NK-92 treated with Interleukin-12 subunit alpha and Interleukin-12 subunit beta, amount 100 ng/mL, for 24 hours (cell line): Measurements from ENCODE around the gene HERC2.
"Not testable (repeated sequence)": the region's sequence is repeated elsewhere in the genome, so short reads cannot be mapped to it uniquely, and the experiment has no call there.

Experiments used
- DNase-seq: peaks from one replicate; lab custom pipeline; 2025; lab: John Stamatoyannopoulos, UW

The HERC2 gene

GRCh38 chr15:28131400-28131799 is 190.6 kb downstream of the HERC2 start:
- no peak for DNase-seq

GRCh38 chr15:28130651-28131050 is 191.3 kb downstream of the HERC2 start:
- DNase-seq, result no peak

GRCh38 chr15:28129231-28129848 is 192.6 kb downstream of the HERC2 start:
- no peak for DNase-seq

GRCh38 chr15:28128031-28128430 is 193.9 kb downstream of the HERC2 start:
- DNase-seq, result no peak

GRCh38 chr15:28127036-28127435 is 194.9 kb downstream of the HERC2 start:
- no peak for DNase-seq

- DNase-seq, result no peak
Measured at GRCh38 chr15:28125673-28126651, 196.0 kb downstream of the HERC2 start.

- no peak for DNase-seq
Measured at GRCh38 chr15:28124841-28125240, 197.1 kb downstream of the HERC2 start.

GRCh38 chr15:28123408-28124023 is 198.5 kb downstream of the HERC2 start:
- DNase-seq, result peak; percentile 36

- DNase-seq, result no peak
Measured at GRCh38 chr15:28122038-28122949, 199.7 kb downstream of the HERC2 start.

- DNase-seq, result not testable (repeated sequence)
Measured at GRCh38 chr15:28121577-28121976, 200.4 kb downstream of the HERC2 start.

- DNase-seq, result no peak
Measured at GRCh38 chr15:28120359-28120640, 201.7 kb downstream of the HERC2 start.

- DNase-seq, result no peak
Measured at GRCh38 chr15:28118531-28118930, 203.4 kb downstream of the HERC2 start.

GRCh38 chr15:28118083-28118482 is 203.9 kb downstream of the HERC2 start:
- DNase-seq, result no peak

GRCh38 chr15:28117432-28117990 is 204.5 kb downstream of the HERC2 start:
- DNase-seq, result no peak

- no peak for DNase-seq
Measured at GRCh38 chr15:28116521-28117431, 205.2 kb downstream of the HERC2 start.

- DNase-seq, result no peak
Measured at GRCh38 chr15:28115871-28116270, 206.1 kb downstream of the HERC2 start.

GRCh38 chr15:28114721-28115622 is 207.0 kb downstream of the HERC2 start:
- no peak for DNase-seq

- no peak for DNase-seq
Measured at GRCh38 chr15:28114114-28114455, 207.9 kb downstream of the HERC2 start.

GRCh38 chr15:28113394-28114113 is 208.4 kb downstream of the HERC2 start:
- DNase-seq, result no peak
